ENCODE data around the gene NKX2-2. TPM values are rescaled to one million over a fixed set of nuclear protein-coding genes. Genes with fewer than 3 reads are reported as not detected.

The NKX2-2 gene
- total RNA-seq, 1 experiment from 2014 or later, result not detected

DNA sequence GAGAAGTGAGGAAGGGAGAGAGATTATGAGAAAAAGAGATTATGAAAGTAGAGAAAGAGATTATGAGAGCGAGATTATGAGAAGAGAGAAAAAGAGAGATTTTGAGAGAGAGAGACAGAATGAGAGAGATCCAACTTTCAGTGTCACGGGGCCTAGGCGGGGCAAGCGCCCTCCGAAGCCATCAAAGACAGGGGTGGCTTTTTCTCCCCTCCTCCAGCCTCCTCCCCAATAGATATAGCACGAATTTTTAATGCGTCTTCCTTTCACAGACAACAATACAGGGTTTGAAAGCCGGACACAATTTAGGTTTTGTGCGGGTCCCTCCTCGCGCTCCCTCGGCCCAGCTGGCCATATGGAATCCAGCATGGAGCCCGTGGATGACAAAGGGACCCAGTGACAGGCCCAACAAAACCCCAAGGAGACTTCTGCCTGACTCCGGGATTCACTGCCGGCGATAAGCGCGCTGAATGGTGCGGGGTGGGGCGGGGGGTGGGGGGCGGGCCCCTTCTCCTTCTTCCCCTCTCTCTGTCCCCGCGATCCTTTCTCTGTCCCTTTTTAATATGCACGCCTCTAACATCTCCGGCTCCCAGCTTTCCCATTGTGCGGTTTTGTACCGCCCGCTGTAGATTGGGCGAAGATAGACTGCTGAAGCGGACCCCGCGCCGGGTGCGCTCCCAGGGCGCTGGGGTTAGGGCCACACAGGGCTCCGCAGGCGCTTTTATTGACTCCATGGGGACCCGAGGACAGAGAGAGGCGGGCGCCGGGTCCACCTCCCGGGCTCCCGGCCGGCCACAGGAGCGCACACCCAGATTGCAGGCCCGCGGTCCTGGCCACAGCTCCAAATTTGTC, 5.4 kb downstream of the NKX2-2 start:
- no peak overlapping the region for H3K4me3 ChIP-seq
- H3K4me1 ChIP-seq (replicated peaks; ENCODE audit: insufficient read depth), result no peaks in the 10 kb centered on the region
- no peaks in the 10 kb centered on the region for H3K27me3 ChIP-seq (ENCODE audit: insufficient read depth, low read depth)
- no peak overlapping the region for H3K27ac ChIP-seq
- CTCF ChIA-PET, result no interaction called here
- no peak overlapping the region for H2AFZ ChIP-seq
- H3K4me2 ChIP-seq, result no peak overlapping the region
- H3K79me2 ChIP-seq (ENCODE audit: low read depth), result no peaks in the 10 kb centered on the region
- BruUV-seq (replicated peaks), result no TSS peak
- no peaks in the 10 kb centered on the region for H3K9me2 ChIP-seq (ENCODE audit: insufficient read depth)
- H3F3A ChIP-seq (ENCODE audit: insufficient read depth, low read depth), result no peaks in the 10 kb centered on the region
- intact Hi-C loops (cut with micrococcal nuclease; ENCODE audit: unreplicated experiment), result loop anchor here (10.0 kb wide), 1 partner anchor 674 kb away; no protein-coding TSS in a partner anchor
- POLR2A ChIA-PET (ENCODE audit: unreplicated experiment), result no interaction called here
- no peaks in the 10 kb centered on the region for H3K36me3 ChIP-seq (ENCODE audit: low read depth)
- H4K20me1 ChIP-seq (ENCODE audit: insufficient read depth), result no peaks in the 10 kb centered on the region
- TF ChIP-seq EZH2 (IDR thresholded peaks at IDR 0.05; ENCODE audit: low read depth) (no peak), CTCF (conservative IDR thresholded peaks at IDR 0.05) (no peak)
- no peak for DNase-seq
- no peaks in the 10 kb centered on the region for H3K9me3 ChIP-seq (ENCODE audit: insufficient read depth, low read depth)

DNA sequence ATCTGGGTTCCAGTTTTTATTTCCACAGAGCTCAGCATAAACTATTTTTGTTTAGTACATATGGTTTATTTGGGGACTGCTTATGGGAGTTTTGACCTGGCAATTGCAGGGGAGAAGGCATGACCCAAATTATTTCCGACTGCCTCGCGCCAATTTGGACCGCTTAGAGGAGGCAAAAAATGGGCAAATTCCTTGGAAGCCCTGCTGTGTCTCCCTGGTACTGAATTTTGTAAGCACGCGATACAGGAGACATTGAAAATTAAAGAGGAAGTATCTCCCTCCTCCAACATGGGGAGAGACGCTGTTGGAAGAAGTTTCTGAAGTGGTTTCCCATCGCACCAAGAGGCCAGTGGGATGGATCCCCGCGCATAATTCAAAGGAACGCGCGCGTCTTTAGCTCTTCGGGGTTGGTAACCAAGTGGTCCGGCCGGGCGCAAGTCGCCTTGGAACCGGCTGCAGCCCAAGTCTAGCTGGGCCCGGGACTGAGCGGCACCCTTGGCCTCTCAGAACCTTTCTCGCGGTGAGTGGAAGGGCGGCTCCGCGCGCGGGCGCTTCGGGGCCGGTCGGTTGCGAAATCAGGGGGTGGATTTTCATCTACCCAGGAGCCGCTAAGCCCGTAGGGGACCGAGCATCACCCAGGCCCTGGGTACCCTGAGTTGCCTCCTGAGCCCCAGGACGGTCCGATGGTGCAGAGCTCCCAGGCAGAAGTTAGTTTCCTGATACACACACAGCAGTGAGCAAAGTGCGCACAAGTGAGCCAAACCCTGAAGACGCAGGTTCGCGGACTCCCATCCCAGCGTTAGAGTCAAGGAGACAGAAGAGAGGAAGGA, 6.2 kb downstream of the NKX2-2 start:
- H3K27me3 ChIP-seq (ENCODE audit: insufficient read depth, low read depth), result no peaks in the 10 kb centered on the region
- POLR2A ChIA-PET (ENCODE audit: unreplicated experiment), result no interaction called here
- intact Hi-C loops (cut with micrococcal nuclease; ENCODE audit: unreplicated experiment), result loop anchor here (10.0 kb wide), 1 partner anchor 673 kb away; no protein-coding TSS in a partner anchor

More for the DNA sequence above, 6.2 kb downstream of the NKX2-2 start:
- H3K79me2 ChIP-seq (ENCODE audit: low read depth), result no peaks in the 10 kb centered on the region
- H2AFZ ChIP-seq, result no peak overlapping the region
- no peaks in the 10 kb centered on the region for H3K4me1 ChIP-seq (replicated peaks; ENCODE audit: insufficient read depth)
- BruUV-seq (replicated peaks), result no TSS peak
- DNase-seq, result no peak
- H3K27ac ChIP-seq, result no peak overlapping the region
- no peaks in the 10 kb centered on the region for H3F3A ChIP-seq (ENCODE audit: insufficient read depth, low read depth)
- no peaks in the 10 kb centered on the region for H4K20me1 ChIP-seq (ENCODE audit: insufficient read depth)
- H3K36me3 ChIP-seq (ENCODE audit: low read depth), result no peaks in the 10 kb centered on the region
- H3K9me3 ChIP-seq (ENCODE audit: insufficient read depth, low read depth), result no peaks in the 10 kb centered on the region
- no peak overlapping the region for H3K4me3 ChIP-seq
- no peak overlapping the region for H3K4me2 ChIP-seq
- TF ChIP-seq CTCF (conservative IDR thresholded peaks at IDR 0.05) (no peak), EZH2 (IDR thresholded peaks at IDR 0.05; ENCODE audit: low read depth) (no peak)
- no peaks in the 10 kb centered on the region for H3K9me2 ChIP-seq (ENCODE audit: insufficient read depth)
- CTCF ChIA-PET, result no interaction called here

Measured in PC-9 (cell line).